ENCODE measurements around the gene E2F7.

Gene E2F7

GRCh38 chr12:77062846-77063461 is 2.4 kb downstream of the E2F7 start:
- DNase-seq (ENCODE audit: low spot score) = peak; percentile 60

GRCh38 chr12:77062396-77062795 is 3.0 kb downstream of the E2F7 start:
- no peak for DNase-seq (ENCODE audit: low spot score)

- DNase-seq (ENCODE audit: low spot score) = no peak
Observed at GRCh38 chr12:77060883-77061240, 4.5 kb downstream of the E2F7 start.

GRCh38 chr12:77060136-77060882 is 5.1 kb downstream of the E2F7 start:
- DNase-seq (ENCODE audit: low spot score) = no peak

GRCh38 chr12:77058740-77059139 is 6.6 kb downstream of the E2F7 start:
- no peak for DNase-seq (ENCODE audit: low spot score)

GRCh38 chr12:77054851-77055250 is 10.5 kb downstream of the E2F7 start:
- no peak for DNase-seq (ENCODE audit: low spot score)

- DNase-seq (ENCODE audit: low spot score) = no peak
Observed at GRCh38 chr12:77053259-77053658, 12.1 kb downstream of the E2F7 start.

- DNase-seq (ENCODE audit: low spot score) = peak; percentile 52
Observed at GRCh38 chr12:77049767-77050353, 15.5 kb downstream of the E2F7 start.

- DNase-seq (ENCODE audit: low spot score) = no peak
Observed at GRCh38 chr12:77047341-77048109, 17.8 kb downstream of the E2F7 start.

- no peak for DNase-seq (ENCODE audit: low spot score)
Observed at GRCh38 chr12:77046468-77046867, 18.9 kb downstream of the E2F7 start.

GRCh38 chr12:77045183-77045582 is 20.2 kb downstream of the E2F7 start:
- DNase-seq (ENCODE audit: low spot score) = no peak

- no peak for DNase-seq (ENCODE audit: low spot score)
Observed at GRCh38 chr12:77044721-77045120, 20.6 kb downstream of the E2F7 start.

- no peak for DNase-seq (ENCODE audit: low spot score)
Observed at GRCh38 chr12:77042833-77043232, 22.5 kb downstream of the E2F7 start.

GRCh38 chr12:77040231-77040630 is 25.1 kb downstream of the E2F7 start:
- DNase-seq (ENCODE audit: low spot score) = no peak

- DNase-seq (ENCODE audit: low spot score) = no peak
Observed at GRCh38 chr12:77035226-77035625, 30.1 kb downstream of the E2F7 start.

- no peak for DNase-seq (ENCODE audit: low spot score)
Observed at GRCh38 chr12:77033658-77034536, 31.5 kb downstream of the E2F7 start.

GRCh38 chr12:77032406-77032805 is 33.0 kb downstream of the E2F7 start:
- DNase-seq (ENCODE audit: low spot score) = no peak

- DNase-seq (ENCODE audit: low spot score) = no peak
Observed at GRCh38 chr12:77031745-77032144, 33.6 kb downstream of the E2F7 start.

- DNase-seq (ENCODE audit: low spot score) = no peak
Observed at GRCh38 chr12:77025782-77026314, 39.5 kb downstream of the E2F7 start.

- no peak for DNase-seq (ENCODE audit: low spot score)
Observed at GRCh38 chr12:77023501-77023900, 41.9 kb downstream of the E2F7 start.

GRCh38 chr12:77019920-77020319 is 45.4 kb downstream of the E2F7 start:
- DNase-seq (ENCODE audit: low spot score) = no peak

- DNase-seq (ENCODE audit: low spot score) = no peak
Observed at GRCh38 chr12:77016606-77017005, 48.8 kb downstream of the E2F7 start.

Data from COLO829 (cell line).